Measurements from ENCODE around the gene IQCN.

- TF ChIP-seq POLR2AphosphoS5 (IDR thresholded peaks at IDR 0.05) = no peak
- TF ChIP-seq POLR2A (IDR thresholded peaks at IDR 0.05) = no peak
- TF ChIP-seq, protein P1, sequence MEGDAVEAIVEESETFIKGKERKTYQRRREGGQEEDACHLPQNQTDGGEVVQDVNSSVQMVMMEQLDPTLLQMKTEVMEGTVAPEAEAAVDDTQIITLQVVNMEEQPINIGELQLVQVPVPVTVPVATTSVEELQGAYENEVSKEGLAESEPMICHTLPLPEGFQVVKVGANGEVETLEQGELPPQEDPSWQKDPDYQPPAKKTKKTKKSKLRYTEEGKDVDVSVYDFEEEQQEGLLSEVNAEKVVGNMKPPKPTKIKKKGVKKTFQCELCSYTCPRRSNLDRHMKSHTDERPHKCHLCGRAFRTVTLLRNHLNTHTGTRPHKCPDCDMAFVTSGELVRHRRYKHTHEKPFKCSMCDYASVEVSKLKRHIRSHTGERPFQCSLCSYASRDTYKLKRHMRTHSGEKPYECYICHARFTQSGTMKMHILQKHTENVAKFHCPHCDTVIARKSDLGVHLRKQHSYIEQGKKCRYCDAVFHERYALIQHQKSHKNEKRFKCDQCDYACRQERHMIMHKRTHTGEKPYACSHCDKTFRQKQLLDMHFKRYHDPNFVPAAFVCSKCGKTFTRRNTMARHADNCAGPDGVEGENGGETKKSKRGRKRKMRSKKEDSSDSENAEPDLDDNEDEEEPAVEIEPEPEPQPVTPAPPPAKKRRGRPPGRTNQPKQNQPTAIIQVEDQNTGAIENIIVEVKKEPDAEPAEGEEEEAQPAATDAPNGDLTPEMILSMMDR (IDR thresholded peaks at IDR 0.05) = no peak
- no peak for TF ChIP-seq EP300 (IDR thresholded peaks at IDR 0.05)
These were observed 25.4 kb upstream of the IQCN start for GRCh38 chr19:18299654-18300053.

Measured in sigmoid colon (tissue), 4 donors.